Measurements from ENCODE around the gene PACS2. TPM values are rescaled to one million over a fixed set of nuclear protein-coding genes. Genes with fewer than 3 reads are reported as not detected.

Gene PACS2
- total and polyA plus RNA-seq, 2 of the 8 experiments (the other 6 are each of a cell fraction or from before 2014, with no cell fraction given) = 38.0 to 62.8 TPM

- Histone ChIP-seq H2AK5ac (ENCODE audit: low read depth, low read length) (peak overlapping the region; percentile 39; the same call in 1 of the 2 replicates), H3K4me1 (replicated peaks in 1 of 4; ENCODE audit: control insufficient read depth in 3 of 4, insufficient read depth in 4 of 4, low read length in 3 of 4) (peaks cover 6 to 40% (median 32%) of the 10 kb centered on the region in 4 experiments), H3K14ac (ENCODE audit: insufficient read length) (no peak overlapping the region), H3K23ac (ENCODE audit: insufficient read length) (no peak overlapping the region), H3K18ac (ENCODE audit: extremely low read depth, low read length) (no peak overlapping the region; the same call in 1 of the 2 replicates), H3K4ac (replicated peaks; ENCODE audit: insufficient read length, low read depth, low read length) (no peak overlapping the region), H2BK12ac (ENCODE audit: low read depth, low read length) (no peak overlapping the region; the same call in 1 of the 2 replicates), H4K5ac (ENCODE audit: insufficient read length, low read depth, low read length) (no peak overlapping the region), H3K27ac (ENCODE audit: low read depth, low read length) (no peak overlapping the region), H2BK20ac (ENCODE audit: low read length) (0 out of 2 replicates have a peak overlapping the region, but pooled peaks have one; percentile 18), H2BK5ac (ENCODE audit: low read depth, low read length) (no peak overlapping the region), H2AFZ (ENCODE audit: low read length) (no peak overlapping the region), H3K56ac (replicated peaks; ENCODE audit: insufficient read length, low read depth, low read length) (no peak overlapping the region), H3K9ac (replicated peaks in 1 of 4; ENCODE audit: extremely low read depth in 1 of 4, low read depth in 3 of 4, low read length in 3 of 4) (no peak overlapping the region), H3K27me3 (replicated peaks in 1 of 4; ENCODE audit: control insufficient read depth in 3 of 4, extremely low read depth in 1 of 4, insufficient read depth in 3 of 4, low read length in 3 of 4) (no peaks in the 10 kb centered on the region), H3K36me3 (ENCODE audit: control insufficient read depth in 2 of 4, insufficient read depth in 4 of 4, low read length in 3 of 4) (no peaks in the 10 kb centered on the region), H3K23me2 (ENCODE audit: low read depth, low read length) (no peaks in the 10 kb centered on the region), H4K8ac (ENCODE audit: extremely low read depth, insufficient read depth, low read length) (no peak overlapping the region; the same call in 1 of the 2 replicates), H3K79me1 (ENCODE audit: low read depth, low read length) (peaks cover 60% of the 10 kb centered on the region), H3K4me2 (ENCODE audit: insufficient read depth in 1 of 2, low read depth in 2 of 2, low read length in 2 of 2) (no peak overlapping the region), H3K79me2 (ENCODE audit: control insufficient read depth in 1 of 2, insufficient read depth in 2 of 2, low read length in 2 of 2) (peaks cover 0 to 82% of the 10 kb centered on the region in 2 experiments; a peak in 2 of 4 replicates), H4K91ac (replicated peaks; ENCODE audit: insufficient read length, low read length) (no peak overlapping the region), H4K20me1 (replicated peaks in 1 of 2; ENCODE audit: control insufficient read depth in 1 of 2, insufficient read depth in 2 of 2, low read length in 2 of 2) (peaks cover 43 to 62% of the 10 kb centered on the region in 2 experiments), H2BK15ac (ENCODE audit: low read length) (no peak overlapping the region), H3K4me3 (ENCODE audit: extremely low read depth in 1 of 4, insufficient read depth in 2 of 4, low read depth in 3 of 4, low read length in 4 of 4) (no peak overlapping the region), H3K9me3 (ENCODE audit: insufficient read depth in 2 of 2, low read depth in 1 of 2, low read length in 1 of 2) (no peaks in the 10 kb centered on the region), H2BK120ac (replicated peaks; ENCODE audit: low read depth, low read length) (no peak overlapping the region)
- FAIRE-seq (no peak), DNase-seq (ENCODE audit: low read depth in 1 of 2, low spot score in 2 of 2) (no peak)
- POLR2A ChIA-PET (ENCODE audit: partially characterized antibody) = interaction anchor here (0.8 kb wide), 1 partner anchor 8 kb away, joined by 4 read pairs; no protein-coding TSS in a partner anchor
- CTCF ChIA-PET (ENCODE audit: partially characterized antibody) = interaction anchor here (0.6 to 2.2 kb wide), 8 partner anchors 13 to 1891 kb away, joined by 3 to 8 read pairs (median 3); partner anchors contain the start of gene PACS2
- TF ChIP-seq KDM1A (IDR thresholded peaks at IDR 0.05; ENCODE audit: borderline replicate concordance, low read length) (no peak), HDAC6 (IDR thresholded peaks at IDR 0.05; ENCODE audit: low read depth, low read length) (no peak), RXRA (IDR thresholded peaks at IDR 0.05; ENCODE audit: insufficient read depth, low read depth, low read length) (no peak), RAD21 (IDR thresholded peaks at IDR 0.05 in 1 of 2, conservative IDR thresholded peaks at IDR 0.05 in 1 of 2; ENCODE audit: low read depth in 2 of 2, low read length in 2 of 2) (no peak)
- 93% methylated on average over 8 of the region's 17 CpGs; no CpG with 5 or more reads in 1 of the 2 experiments for WGBS, 2 experiments (ENCODE audit: extremely low coverage in 1 of 2, insufficient coverage in 1 of 2, insufficient read length in 1 of 2, insufficient replicate concordance in 2 of 2, low coverage in 1 of 2, low lambda C conversion rate in 2 of 2, missing lambda C conversion rate in 1 of 2)
Observed at GRCh38 chr14:105329411-105330150, 15.0 kb downstream of the PACS2 start.

Data from H1 (cell line).